OCI-M1 (cell line): ENCODE data around the gene LSM7.
"Not testable (repeated sequence)": the region's sequence is repeated elsewhere in the genome, so short reads cannot be mapped to it uniquely, and the experiment has no call there.

Experiments used
- DNase-seq: peaks from one replicate; lab custom pipeline; 2025; lab: John Stamatoyannopoulos, UW

Gene LSM7

DNA sequence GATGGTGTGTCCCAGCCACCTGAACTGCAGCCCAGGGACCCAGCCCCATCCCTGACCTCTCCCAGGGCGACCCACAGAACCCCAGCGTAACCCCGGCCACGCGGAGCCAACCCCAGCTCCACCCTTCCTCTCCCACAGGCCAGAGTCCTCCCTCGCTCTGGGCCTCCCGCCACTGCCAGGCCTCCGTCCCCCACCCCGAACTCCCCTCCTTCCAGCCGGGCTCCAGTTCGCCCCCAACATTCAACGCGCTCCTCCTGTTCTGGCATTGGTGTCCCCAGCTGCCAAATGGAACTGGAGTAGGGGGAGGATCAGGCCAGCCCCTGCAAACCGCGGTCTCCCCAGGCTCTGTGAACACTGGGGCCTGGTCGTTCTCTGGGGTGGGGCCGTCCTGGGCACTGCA, 27.9 kb downstream of the LSM7 start:
- no peak for DNase-seq

DNA sequence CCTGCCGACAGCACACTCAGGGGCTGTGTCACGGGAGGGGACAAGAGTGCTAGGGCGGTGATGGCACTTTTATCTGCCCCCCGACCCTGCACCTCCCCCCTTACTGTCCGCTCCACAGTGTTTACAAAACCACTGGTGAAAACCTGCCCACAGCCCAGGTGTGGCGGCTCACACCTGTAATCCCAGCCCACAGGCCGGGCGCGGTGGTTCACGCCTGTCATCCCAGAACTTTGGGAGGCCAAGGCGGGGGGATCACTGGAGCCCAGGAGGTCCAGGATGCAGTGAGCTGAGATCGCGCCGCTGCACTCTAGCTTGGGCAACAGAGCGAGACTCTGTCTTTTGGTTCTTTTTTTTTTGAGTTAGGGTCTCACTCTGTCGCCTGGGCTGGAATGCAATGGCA, 32.2 kb downstream of the LSM7 start:
- no peak for DNase-seq

GRCh38 chr19:2294687-2295335, 33.6 kb downstream of the LSM7 start:
- DNase-seq, result no peak

- no peak for DNase-seq
Observed at GRCh38 chr19:2291185-2291751, 37.1 kb downstream of the LSM7 start.

DNA sequence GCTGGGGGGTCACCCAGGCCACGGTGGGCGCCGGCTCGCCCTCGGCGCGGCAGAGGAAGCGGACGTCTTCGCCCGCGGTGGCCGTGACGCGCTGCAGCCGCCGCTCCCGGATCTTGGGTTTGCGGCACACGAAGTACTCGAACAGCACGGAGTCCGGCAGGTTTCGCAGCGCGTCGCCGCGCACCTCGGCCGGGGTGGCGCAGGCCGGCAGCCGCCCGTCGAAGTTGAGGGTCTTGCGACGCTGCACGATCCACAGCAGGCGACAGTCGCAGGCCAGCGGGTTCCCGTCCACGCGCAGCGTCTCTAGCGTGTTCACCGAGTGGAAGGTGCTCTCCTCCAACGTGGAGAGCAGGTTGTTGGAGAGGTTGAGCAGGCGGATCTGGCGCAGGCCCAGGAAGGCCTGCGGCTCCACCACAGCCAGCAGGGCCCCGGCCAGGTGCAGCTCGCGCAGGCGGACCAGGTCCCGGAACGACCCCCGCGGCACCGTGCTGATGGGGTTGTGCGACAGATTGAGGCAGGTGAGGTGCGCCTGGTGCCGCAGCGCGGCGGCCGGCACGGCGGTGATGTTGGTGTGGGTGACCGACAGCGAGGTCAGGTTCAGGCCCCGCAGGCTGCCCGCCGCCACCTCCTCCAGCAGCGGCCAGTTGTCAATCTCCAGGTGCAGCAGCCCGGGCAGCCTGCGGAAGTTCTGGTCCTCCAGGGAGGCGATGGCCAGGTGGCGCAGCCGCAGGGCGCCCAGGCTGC, 37.8 kb downstream of the LSM7 start:
- DNase-seq, result no peak

DNA sequence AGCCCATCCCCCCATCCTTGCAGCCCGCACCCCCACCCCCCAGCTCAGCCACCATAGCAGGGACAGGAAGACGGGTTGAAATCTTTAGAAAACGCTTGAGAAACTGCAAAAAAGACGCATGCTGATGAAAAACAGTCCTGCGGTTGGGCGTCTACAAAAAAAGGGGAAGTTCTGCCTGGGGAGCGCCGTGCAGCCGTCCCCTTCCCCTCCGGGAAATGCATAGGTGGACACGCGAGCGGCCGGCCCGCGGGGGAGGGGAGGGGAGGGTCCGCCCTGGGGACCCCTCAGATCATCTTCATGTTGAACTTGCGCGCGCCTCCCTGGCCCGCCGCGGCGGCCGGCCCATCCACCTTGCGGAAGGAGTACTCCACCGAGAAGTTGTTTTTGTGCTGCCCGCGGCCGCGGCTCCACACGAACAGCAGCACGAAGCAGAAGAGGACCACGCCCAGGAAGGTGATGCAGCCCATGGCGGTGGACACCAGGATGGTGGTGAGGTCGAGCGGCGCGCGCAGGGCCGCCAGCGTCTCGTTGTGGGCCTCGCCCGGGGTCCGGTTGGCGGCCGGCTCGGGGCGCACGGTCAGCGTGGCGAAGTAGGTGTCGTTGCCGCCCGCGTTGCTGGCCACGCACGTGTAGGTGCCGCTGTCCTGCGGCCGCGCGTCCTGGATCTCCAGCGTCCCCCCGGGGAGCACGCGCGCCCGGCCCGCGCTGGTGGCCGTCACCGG, 38.5 kb downstream of the LSM7 start:
- DNase-seq, result peak; percentile 88

- DNase-seq, result no peak
Observed at GRCh38 chr19:2288818-2289713, 39.3 kb downstream of the LSM7 start.

DNA sequence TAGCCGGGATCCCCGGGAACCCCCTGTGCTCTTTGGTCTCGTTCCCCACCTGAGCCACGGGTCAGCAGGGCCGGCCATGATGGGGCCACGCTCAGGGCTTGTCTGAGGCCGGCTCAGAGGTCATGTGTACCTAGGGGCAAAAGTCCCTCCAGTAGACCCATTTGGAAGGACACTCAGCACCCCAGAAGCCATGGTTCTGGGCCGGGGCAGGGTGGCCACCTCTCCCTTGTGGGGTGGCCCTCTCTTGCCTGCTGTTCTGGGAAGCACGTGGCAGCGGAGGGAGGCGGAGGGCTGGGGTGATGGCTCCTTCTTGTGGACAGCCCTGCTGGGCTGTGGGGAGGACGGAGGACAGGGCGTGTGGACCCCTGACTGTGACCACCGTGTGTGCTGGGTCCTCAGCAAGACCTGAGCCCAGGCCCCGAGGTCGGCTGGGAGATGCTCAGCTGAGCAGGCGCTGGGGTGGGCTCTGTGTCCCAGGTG, 40.0 kb downstream of the LSM7 start:
- DNase-seq, result no peak

GRCh38 chr19:2287585-2288337, 40.6 kb downstream of the LSM7 start:
- no peak for DNase-seq

DNA sequence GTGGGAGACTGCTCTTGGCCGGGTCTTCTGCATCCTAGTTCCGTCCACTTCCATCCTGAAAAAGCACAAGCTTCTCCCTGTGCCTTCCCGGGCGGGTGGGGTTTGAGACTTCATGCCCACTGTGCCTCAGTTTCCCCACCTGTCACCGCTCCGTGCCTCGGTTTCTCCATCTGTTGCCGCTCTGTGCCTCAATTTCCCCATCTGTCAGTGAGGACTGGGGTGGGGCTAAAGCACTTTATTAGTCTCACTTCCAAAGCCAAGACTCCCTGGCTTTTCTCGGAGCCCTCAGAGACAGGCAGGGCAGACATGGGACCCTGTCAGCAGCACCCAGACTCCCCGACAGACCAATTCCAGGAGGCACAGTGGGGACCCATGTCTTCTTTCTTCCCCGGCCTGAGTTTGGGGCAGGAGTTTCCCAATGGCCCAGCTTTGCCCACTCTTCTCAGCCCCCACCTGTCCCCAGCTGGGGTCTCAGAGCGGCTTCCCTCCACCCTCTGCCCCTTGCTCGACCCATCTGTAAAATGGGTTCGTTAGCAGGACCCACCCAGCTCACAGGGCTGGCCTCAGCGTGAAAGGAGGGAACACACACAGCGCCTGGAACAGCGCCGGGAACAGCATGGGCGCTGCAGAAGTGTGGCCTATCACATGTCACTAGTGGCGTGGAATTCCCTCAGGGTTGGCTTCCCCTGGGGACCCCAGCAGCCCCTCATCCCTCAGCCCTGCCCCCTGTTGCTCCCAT, 41.8 kb downstream of the LSM7 start:
- DNase-seq, result no peak

DNA sequence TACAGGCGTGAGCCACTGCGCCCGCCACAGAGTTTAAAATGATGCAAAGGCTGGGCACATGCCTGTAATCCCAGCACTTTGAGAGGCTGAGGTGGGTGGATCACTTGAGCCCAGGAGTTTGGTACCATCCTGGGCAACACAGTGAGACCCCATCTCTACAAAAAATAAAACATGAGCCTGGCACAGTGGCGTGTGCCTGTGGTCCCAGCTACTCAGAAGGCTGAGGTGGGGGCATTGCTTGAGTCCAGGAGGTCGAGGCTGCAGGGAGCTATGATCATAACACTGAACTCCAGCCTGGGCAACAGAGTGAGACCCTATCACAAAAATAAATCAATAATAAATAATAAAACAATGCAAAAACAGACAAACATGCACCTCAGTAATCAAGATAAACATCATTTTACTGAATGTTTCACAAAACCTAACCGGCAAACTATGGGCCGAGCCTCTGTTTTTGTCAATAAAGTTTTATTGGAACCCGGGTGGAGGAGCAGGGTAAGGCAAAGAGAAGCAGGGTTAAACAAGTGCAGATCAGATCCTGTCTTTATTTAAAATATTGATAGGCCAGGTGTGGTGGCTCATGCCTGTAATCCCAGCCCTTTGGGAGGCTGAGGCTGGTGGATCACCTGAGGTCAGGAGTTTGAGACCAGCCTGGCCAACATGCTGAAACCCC, 44.4 kb downstream of the LSM7 start:
- no peak for DNase-seq

GRCh38 chr19:2282862-2283237, 45.5 kb downstream of the LSM7 start:
- no peak for DNase-seq

- DNase-seq, result peak; percentile 84
Observed at GRCh38 chr19:2282062-2282861, 46.1 kb downstream of the LSM7 start, which contains the start of gene PEAK3. TSS of gene PEAK3 (minus strand) at chr19:2282175. CDS start at chr19:2280931, 1,244 bp downstream.

GRCh38 chr19:2281265-2282061, 46.9 kb downstream of the LSM7 start:
- DNase-seq, result not testable (repeated sequence)

DNA sequence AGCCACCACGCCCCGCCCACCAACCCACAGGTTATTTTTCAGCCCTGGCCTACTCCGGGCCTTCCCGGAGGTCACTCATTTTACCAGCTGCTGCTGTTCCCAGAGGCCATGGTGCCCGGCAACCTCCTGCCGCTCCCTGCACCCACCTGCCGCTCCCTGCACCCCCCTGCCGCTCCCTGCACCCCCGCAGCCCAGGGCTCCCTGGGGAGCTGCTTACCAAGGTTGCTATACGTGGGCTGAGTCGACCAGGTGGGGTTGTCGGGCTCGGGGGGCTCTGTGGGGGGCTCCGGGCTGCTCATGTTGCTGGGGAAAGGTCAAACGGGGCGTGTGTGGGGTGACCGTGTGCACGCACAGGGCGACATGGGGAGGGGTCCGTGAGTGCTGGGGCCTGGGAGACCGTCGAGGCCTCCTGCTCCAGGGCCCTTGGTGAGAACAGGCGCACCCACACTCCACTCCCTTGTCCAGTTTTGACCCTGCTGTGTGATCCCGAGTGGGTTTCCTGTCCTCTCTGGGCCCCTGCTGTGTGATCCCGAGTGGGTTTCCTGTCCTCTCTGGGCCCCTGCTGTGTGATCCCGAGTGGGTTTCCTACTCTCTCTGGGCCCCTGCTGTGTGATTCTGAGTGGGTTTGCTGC, 47.6 kb downstream of the LSM7 start:
- DNase-seq, result no peak

DNA sequence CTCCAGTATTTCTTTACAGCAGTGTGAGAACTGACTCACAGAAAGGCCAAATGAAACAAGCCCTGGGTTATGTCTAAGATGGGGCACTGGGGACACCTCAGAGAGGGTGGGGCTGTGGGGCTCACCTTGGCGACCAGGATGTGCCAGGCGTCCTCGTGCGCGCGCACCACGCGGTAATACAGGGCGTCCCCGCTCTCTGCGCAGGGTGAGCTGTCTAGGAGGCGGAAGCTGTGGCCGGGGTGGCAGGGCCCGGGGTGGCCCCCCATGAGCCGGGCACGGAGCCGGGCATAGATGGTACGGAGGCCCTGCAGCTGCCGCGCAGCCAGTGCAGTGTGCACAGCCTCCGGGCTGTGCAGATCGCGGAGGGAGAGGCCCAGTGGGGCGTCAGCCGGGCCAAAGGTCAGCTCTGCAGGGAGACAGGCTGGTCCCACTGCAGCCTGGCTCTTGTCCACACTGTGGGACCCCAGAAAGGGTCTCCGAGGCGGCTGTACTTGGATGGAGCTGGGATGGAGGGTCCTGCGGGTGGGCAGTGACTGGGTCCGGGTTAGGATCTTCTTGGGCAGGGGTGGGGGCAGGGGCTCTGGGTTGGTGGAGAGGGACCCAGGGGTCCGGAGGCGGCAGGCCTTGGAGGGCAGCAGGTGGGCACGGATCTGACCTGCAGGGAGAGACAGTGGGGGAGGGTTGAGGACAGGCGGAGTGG, 49.8 kb downstream of the LSM7 start:
- no peak for DNase-seq

GRCh38 chr19:2277138-2277537, 51.2 kb downstream of the LSM7 start:
- no peak for DNase-seq
